OCI-LY1 (cell line): ENCODE measurements around the gene LRRFIP2.

ENCODE experiments used
- CTCF ChIP-seq: fragments of 200-600 bp; sonication (generic), shearing (Covaris generic); IDR thresholded peaks from 2 replicates; pipeline ENCODE4 v1.5.1; 2017; ENCODE audit warnings: mild to moderate bottlenecking, antibody characterized with exemption, low read length, moderate library complexity, mixed read lengths
- EZH2 ChIP-seq: fragments of 200-600 bp; sonication (generic), shearing (Covaris generic); IDR thresholded peaks from 2 replicates; pipeline ENCODE4 v1.8.0; 2017; ENCODE audit warnings: borderline replicate concordance, mixed run types, mild to moderate bottlenecking, antibody characterized with exemption, low read length, moderate library complexity, mixed read lengths

GRCh38 chr3:37071921-37072320 is 102.5 kb downstream of the LRRFIP2 start:
- no peak for TF ChIP-seq CTCF
- no peak for TF ChIP-seq EZH2
